Measurements from ENCODE around the gene MAN1C1.

- TF ChIP-seq CTCF (IDR thresholded peaks at IDR 0.05) (no peak), SIN3A (IDR thresholded peaks at IDR 0.05; ENCODE audit: borderline replicate concordance, insufficient read depth, low read depth, low read length) (no peak)
Measured at GRCh38 chr1:25746299-25747045, 129.9 kb downstream of the MAN1C1 start.
